Parathyroid adenoma (tissue), 2 donors: Measurements from ENCODE around the gene PROK1.

Source experiments
- H2AFZ ChIP-seq: fragments of 300-600 bp; sonication (generic); one replicate; pipeline ENCODE4 v1.7.0; 2017; ENCODE audit warnings: antibody characterized with exemption, mild to moderate bottlenecking
- H3K27ac ChIP-seq: fragments of 300-600 bp; sonication (generic); one replicate; pipeline ENCODE4 v1.7.0; 2017
- H3K27me3 ChIP-seq: fragments of 300-600 bp; sonication (generic); one replicate; pipeline ENCODE4 v1.7.0; 2017; ENCODE audit warnings: low read length; ENCODE audit not compliant: control insufficient read depth, insufficient read depth
- H3K36me3 ChIP-seq: fragments of 300-600 bp; sonication (generic); one replicate; pipeline ENCODE4 v1.7.0; 2017; ENCODE audit warnings: low read length; ENCODE audit not compliant: control insufficient read depth, insufficient read depth
- H3K4me1 ChIP-seq: fragments of 300-600 bp; sonication (generic); one replicate; pipeline ENCODE4 v1.7.0; 2017; ENCODE audit warnings: control low read depth
- H3K4me2 ChIP-seq: fragments of 300-600 bp; sonication (generic); one replicate; pipeline ENCODE4 v1.7.0; 2017; ENCODE audit warnings: low read length
- H3K4me3 ChIP-seq: fragments of 300-600 bp; sonication (generic); one replicate; pipeline ENCODE4 v1.7.0; 2017; ENCODE audit warnings: low read depth, low read length
- H3K79me2 ChIP-seq: fragments of 300-600 bp; sonication (generic); one replicate; pipeline ENCODE4 v1.7.0; 2017; ENCODE audit warnings: control low read depth
- H3K9ac ChIP-seq: fragments of 300-600 bp; sonication (generic); one replicate; pipeline ENCODE4 v1.7.0; 2017; ENCODE audit warnings: mild to moderate bottlenecking
- H3K9me3 ChIP-seq: fragments of 300-600 bp; sonication (generic); one replicate; pipeline ENCODE4 v1.7.0; 2017; ENCODE audit warnings: low read length; ENCODE audit not compliant: control insufficient read depth
- TF ChIP-seq, protein P1 (sequence below): fragments of 300-600 bp; sonication (generic); IDR thresholded peaks from one replicate; pipeline ENCODE4 v1.7.0; 2017; ENCODE audit warnings: antibody characterized with exemption, mild to moderate bottlenecking
- donor health status: primary hyperparathyroidism.

Gene PROK1

DNA sequence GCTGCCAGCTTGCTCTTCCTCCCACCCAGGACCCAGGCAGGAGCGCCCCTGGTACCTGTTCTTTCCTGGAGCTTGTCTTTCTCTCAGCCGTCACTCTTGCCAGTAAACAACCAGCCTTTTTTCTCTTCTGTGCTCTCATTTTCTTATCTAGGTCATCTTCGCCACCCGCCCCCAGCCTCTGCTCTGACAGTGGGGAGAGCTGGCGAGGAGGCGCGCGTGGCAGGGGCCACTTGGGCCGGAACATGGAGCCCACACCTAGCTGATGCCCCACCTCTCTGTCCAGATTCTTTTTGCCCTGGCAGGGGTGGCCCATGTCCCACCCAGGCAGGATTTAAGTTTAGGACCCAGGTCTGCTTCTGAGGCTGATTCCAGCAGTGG lies 32.3 kb downstream of the PROK1 start:
- Histone ChIP-seq H3K4me1 (no peaks in the 10 kb centered on the region), H3K4me2 (no peak overlapping the region), H3K79me2 (no peaks in the 10 kb centered on the region), H3K27me3 (no peaks in the 10 kb centered on the region), H3K4me3 (no peak overlapping the region), H3K36me3 (no peaks in the 10 kb centered on the region), H3K27ac (no peak overlapping the region), H2AFZ (no peak overlapping the region), H3K9ac (no peak overlapping the region), H3K9me3 (no peaks in the 10 kb centered on the region)
- TF ChIP-seq, protein P1, sequence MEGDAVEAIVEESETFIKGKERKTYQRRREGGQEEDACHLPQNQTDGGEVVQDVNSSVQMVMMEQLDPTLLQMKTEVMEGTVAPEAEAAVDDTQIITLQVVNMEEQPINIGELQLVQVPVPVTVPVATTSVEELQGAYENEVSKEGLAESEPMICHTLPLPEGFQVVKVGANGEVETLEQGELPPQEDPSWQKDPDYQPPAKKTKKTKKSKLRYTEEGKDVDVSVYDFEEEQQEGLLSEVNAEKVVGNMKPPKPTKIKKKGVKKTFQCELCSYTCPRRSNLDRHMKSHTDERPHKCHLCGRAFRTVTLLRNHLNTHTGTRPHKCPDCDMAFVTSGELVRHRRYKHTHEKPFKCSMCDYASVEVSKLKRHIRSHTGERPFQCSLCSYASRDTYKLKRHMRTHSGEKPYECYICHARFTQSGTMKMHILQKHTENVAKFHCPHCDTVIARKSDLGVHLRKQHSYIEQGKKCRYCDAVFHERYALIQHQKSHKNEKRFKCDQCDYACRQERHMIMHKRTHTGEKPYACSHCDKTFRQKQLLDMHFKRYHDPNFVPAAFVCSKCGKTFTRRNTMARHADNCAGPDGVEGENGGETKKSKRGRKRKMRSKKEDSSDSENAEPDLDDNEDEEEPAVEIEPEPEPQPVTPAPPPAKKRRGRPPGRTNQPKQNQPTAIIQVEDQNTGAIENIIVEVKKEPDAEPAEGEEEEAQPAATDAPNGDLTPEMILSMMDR, result no peak

- no peak overlapping the region for H3K9ac ChIP-seq
- H3K79me2 ChIP-seq, result no peaks in the 10 kb centered on the region
- H3K36me3 ChIP-seq, result no peaks in the 10 kb centered on the region
- TF ChIP-seq, protein P1, result no peak
- H3K27me3 ChIP-seq, result no peaks in the 10 kb centered on the region
- H2AFZ ChIP-seq, result no peak overlapping the region
- no peaks in the 10 kb centered on the region for H3K4me1 ChIP-seq
- no peak overlapping the region for H3K4me2 ChIP-seq
- H3K4me3 ChIP-seq, result no peak overlapping the region
- H3K27ac ChIP-seq, result no peak overlapping the region
- no peaks in the 10 kb centered on the region for H3K9me3 ChIP-seq
These were observed 33.9 kb downstream of the PROK1 start for GRCh38 chr1:110484801-110485200.

DNA sequence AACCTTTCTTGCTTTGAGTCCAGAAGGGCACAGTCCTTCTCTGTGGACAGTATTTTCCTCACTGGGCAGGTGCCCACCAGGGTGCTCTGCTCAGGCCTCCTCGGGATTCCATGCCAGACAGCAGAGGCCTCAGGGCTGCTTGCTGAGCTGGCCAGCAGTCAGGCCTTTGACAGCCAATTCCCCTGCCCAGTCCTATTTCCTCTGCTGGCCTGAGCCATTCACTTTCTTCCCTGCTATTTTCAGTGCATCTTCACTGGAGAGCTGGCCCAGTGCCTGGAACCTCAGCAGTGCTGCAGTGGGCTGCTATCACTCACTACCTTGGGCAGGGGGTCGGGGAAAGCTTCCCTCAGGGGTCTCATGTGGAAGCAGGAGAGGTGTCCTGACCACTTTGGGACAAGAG lies 34.8 kb downstream of the PROK1 start:
- TF ChIP-seq, protein P1, result no peak
- Histone ChIP-seq H3K79me2 (no peaks in the 10 kb centered on the region), H3K4me2 (no peak overlapping the region), H3K27ac (no peak overlapping the region), H3K36me3 (no peaks in the 10 kb centered on the region), H3K9ac (no peak overlapping the region), H3K4me3 (no peak overlapping the region), H3K4me1 (no peaks in the 10 kb centered on the region), H2AFZ (no peak overlapping the region), H3K27me3 (no peaks in the 10 kb centered on the region), H3K9me3 (no peaks in the 10 kb centered on the region)

DNA sequence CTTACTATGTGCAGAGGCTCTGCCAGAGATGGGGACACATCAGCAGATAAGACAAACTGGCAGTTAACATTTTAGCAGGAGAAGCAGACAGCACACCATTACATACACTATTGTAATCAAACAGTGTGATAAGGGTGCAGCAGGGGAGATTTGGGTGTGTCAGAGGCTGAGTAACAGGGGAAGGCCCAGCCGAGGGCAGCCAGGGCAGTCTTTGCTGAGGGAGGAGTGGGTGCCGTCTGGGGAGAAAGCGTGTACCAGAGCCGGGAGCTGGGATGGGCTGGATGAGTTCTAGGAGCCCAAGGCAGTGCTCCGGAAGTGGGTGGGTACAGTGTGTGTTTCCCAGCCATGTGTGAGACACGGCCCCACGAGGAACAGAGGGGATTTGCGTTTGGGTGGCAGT lies 36.8 kb downstream of the PROK1 start:
- H3K36me3 ChIP-seq, result no peaks in the 10 kb centered on the region
- H2AFZ ChIP-seq, result no peak overlapping the region
- H3K4me2 ChIP-seq, result no peak overlapping the region
- H3K27ac ChIP-seq, result no peak overlapping the region
- H3K4me1 ChIP-seq, result no peaks in the 10 kb centered on the region
- H3K27me3 ChIP-seq, result no peaks in the 10 kb centered on the region
- H3K9ac ChIP-seq, result no peak overlapping the region
- TF ChIP-seq, protein P1, result no peak
- H3K9me3 ChIP-seq, result no peaks in the 10 kb centered on the region
- H3K4me3 ChIP-seq, result no peak overlapping the region
- no peaks in the 10 kb centered on the region for H3K79me2 ChIP-seq

DNA sequence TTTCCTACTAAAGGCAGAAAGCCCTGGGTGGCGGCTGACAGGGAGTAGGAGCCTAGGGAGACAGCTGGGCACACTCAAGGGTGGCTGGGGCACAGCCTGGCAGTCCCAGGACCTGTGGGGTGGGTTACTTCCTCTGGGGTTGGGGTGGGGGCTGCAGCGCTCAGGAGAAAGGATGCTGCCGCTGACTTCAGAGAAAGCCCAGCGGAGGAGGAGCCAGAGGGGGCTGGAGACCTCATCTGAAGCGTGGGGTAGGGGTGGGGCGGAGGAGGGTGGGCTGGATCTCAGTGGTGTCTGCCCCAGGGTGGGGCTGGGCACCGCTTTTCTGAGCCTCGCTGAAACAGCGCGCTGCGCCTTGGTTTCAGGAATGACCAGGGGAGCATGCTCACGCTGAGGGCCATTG lies 37.2 kb downstream of the PROK1 start:
- Histone ChIP-seq H3K9ac (no peak overlapping the region), H2AFZ (no peak overlapping the region), H3K27ac (no peak overlapping the region), H3K4me3 (no peak overlapping the region), H3K9me3 (no peaks in the 10 kb centered on the region), H3K4me2 (no peak overlapping the region), H3K4me1 (no peaks in the 10 kb centered on the region), H3K36me3 (no peaks in the 10 kb centered on the region), H3K27me3 (no peaks in the 10 kb centered on the region), H3K79me2 (no peaks in the 10 kb centered on the region)
- TF ChIP-seq, protein P1, result no peak
